Kidney epithelial cell (primary cell): ENCODE results near the gene TRMU. TPM values are rescaled to one million over a fixed set of nuclear protein-coding genes. Genes with fewer than 3 reads are reported as not detected.
"Not testable (repeated sequence)": the region's sequence is repeated elsewhere in the genome, so short reads cannot be mapped to it uniquely, and the experiment has no call there.

ENCODE experiments used
- DNase-seq: peaks from one replicate; pipeline ENCODE4 v3.0.0-alpha.2; 2010; ENCODE audit warnings: low read depth
- H3K27me3 ChIP-seq: 2 replicates; pipeline ENCODE4 v1.6.0; 2011; ENCODE audit warnings: low read length; ENCODE audit not compliant: control insufficient read depth, insufficient read depth
- H3K36me3 ChIP-seq: 2 replicates; pipeline ENCODE4 v1.5.1; 2011; ENCODE audit warnings: low read length; ENCODE audit not compliant: control insufficient read depth, insufficient read depth
- H3K4me3 ChIP-seq: 2 replicates; pipeline ENCODE4 v1.5.1; 2011; ENCODE audit warnings: low read depth, mild to moderate bottlenecking, control low read depth, low read length
- CTCF ChIP-seq: IDR thresholded peaks from 2 replicates; pipeline ENCODE4 v1.5.1; 2011; ENCODE audit warnings: mild to moderate bottlenecking, moderate library complexity, low read length, control low read depth, inconsistent platforms; ENCODE audit not compliant: insufficient read depth, poor library complexity, severe bottlenecking
- total RNA-seq: library from RNA; depleted of rRNA; stranded (reverse); fragments of >200 nt; gene quantifications from 2 replicates; pipeline ENCODE4 v1.2.3, GENCODE V29; 2015

Gene TRMU
- total RNA-seq, 1 donor from 2014 or later = 20.8 TPM

GRCh38 chr22:46397951-46398350 is 62.4 kb downstream of the TRMU start:
- Histone ChIP-seq H3K4me3 (no peak overlapping the region), H3K36me3 (peaks cover 1% of the 10 kb centered on the region), H3K27me3 (no peaks in the 10 kb centered on the region)
- no peak for DNase-seq
- TF ChIP-seq CTCF = no peak

- Histone ChIP-seq H3K36me3 (peaks cover 1% of the 10 kb centered on the region), H3K27me3 (no peaks in the 10 kb centered on the region), H3K4me3 (no peak overlapping the region)
- no peak for TF ChIP-seq CTCF
- DNase-seq = no peak
Observed at GRCh38 chr22:46399251-46400024, 63.9 kb downstream of the TRMU start.

GRCh38 chr22:46401370-46401769 is 65.9 kb downstream of the TRMU start:
- TF ChIP-seq CTCF = no peak
- DNase-seq = no peak
- H3K4me3 ChIP-seq = no peak overlapping the region
- peaks cover 1% of the 10 kb centered on the region for H3K36me3 ChIP-seq
- H3K27me3 ChIP-seq = no peaks in the 10 kb centered on the region

GRCh38 chr22:46402505-46402904 is 67.0 kb downstream of the TRMU start:
- Histone ChIP-seq H3K36me3 (no peaks in the 10 kb centered on the region), H3K4me3 (no peak overlapping the region), H3K27me3 (no peaks in the 10 kb centered on the region)
- no peak for TF ChIP-seq CTCF
- no peak for DNase-seq

GRCh38 chr22:46403880-46404279 is 68.4 kb downstream of the TRMU start:
- H3K27me3 ChIP-seq, DNase-seq, H3K4me3 ChIP-seq, H3K36me3 ChIP-seq: not testable (repeated sequence)

GRCh38 chr22:46405901-46406300 is 70.4 kb downstream of the TRMU start:
- no peak for TF ChIP-seq CTCF
- Histone ChIP-seq H3K36me3 (no peaks in the 10 kb centered on the region), H3K27me3 (no peaks in the 10 kb centered on the region), H3K4me3 (no peak overlapping the region)
- no peak for DNase-seq
